PFSK-1 (cell line): ENCODE measurements around the gene ARSI.

Experiments
- FOXP2 ChIP-seq: optimal IDR thresholded peaks from 2 replicates; pipeline ENCODE3; 2011; ENCODE audit warnings: borderline replicate concordance, control low read depth, inconsistent platforms; ENCODE audit not compliant: insufficient read depth; ENCODE audit errors: extremely low read length, extremely low read depth
- POLR2AphosphoS5 ChIP-seq: IDR thresholded peaks from 2 replicates; pipeline ENCODE4 v1.6.1; 2012; ENCODE audit warnings: low read depth, mild to moderate bottlenecking, control low read depth, low read length, moderate library complexity
- REST ChIP-seq, 2 experiments: IDR thresholded peaks; 2 replicates each; pipeline versions ENCODE4 v1.6.1 to v1.8.0; 2011 to 2012; ENCODE audit warnings: low read depth in 2 of 2, low read length in 2 of 2, control low read depth in 1 of 2, inconsistent platforms in 1 of 2, mild to moderate bottlenecking in 1 of 2, moderate library complexity in 1 of 2; ENCODE audit not compliant: insufficient read depth in 1 of 2
- SIN3A ChIP-seq: IDR thresholded peaks from 2 replicates; pipeline ENCODE4 v1.6.1; 2012; ENCODE audit warnings: mild to moderate bottlenecking, low read length, moderate library complexity, borderline replicate concordance; ENCODE audit not compliant: insufficient read depth
- TAF1 ChIP-seq: IDR thresholded peaks from 2 replicates; pipeline ENCODE4 v1.6.1; 2012; ENCODE audit warnings: low read length, control low read depth, borderline replicate concordance; ENCODE audit not compliant: insufficient read depth

The ARSI gene

GRCh38 chr5:150346592-150346991 is 43.9 kb upstream of the ARSI start:
- TF ChIP-seq SIN3A (no peak), POLR2AphosphoS5 (no peak), REST (IDR thresholded peaks at IDR 0.05; ENCODE audit: insufficient read depth in 1 of 2, low read depth in 2 of 2, low read length in 2 of 2) (no peak), FOXP2 (no peak), TAF1 (no peak)

GRCh38 chr5:150345716-150346115 is 43.0 kb upstream of the ARSI start:
- TF ChIP-seq SIN3A (no peak), POLR2AphosphoS5 (no peak), TAF1 (no peak), REST (IDR thresholded peaks at IDR 0.05; ENCODE audit: insufficient read depth in 1 of 2, low read depth in 2 of 2, low read length in 2 of 2) (no peak), FOXP2 (no peak)

GRCh38 chr5:150343994-150344631 is 41.4 kb upstream of the ARSI start:
- TF ChIP-seq REST (IDR thresholded peaks at IDR 0.05; ENCODE audit: insufficient read depth in 1 of 2, low read depth in 2 of 2, low read length in 2 of 2) (no peak), POLR2AphosphoS5 (no peak), TAF1 (no peak), FOXP2 (no peak), SIN3A (no peak)

GRCh38 chr5:150342583-150342982 is 39.9 kb upstream of the ARSI start:
- no peak for TF ChIP-seq TAF1
- no peak for TF ChIP-seq REST (IDR thresholded peaks at IDR 0.05; ENCODE audit: insufficient read depth in 1 of 2, low read depth in 2 of 2, low read length in 2 of 2)
- no peak for TF ChIP-seq SIN3A
- no peak for TF ChIP-seq FOXP2
- no peak for TF ChIP-seq POLR2AphosphoS5

GRCh38 chr5:150341989-150342388 is 39.3 kb upstream of the ARSI start:
- TF ChIP-seq SIN3A (no peak), REST (IDR thresholded peaks at IDR 0.05; ENCODE audit: insufficient read depth in 1 of 2, low read depth in 2 of 2, low read length in 2 of 2) (no peak), POLR2AphosphoS5 (no peak), FOXP2 (no peak), TAF1 (no peak)
